Parathyroid adenoma (tissue), 2 donors: ENCODE data around the gene EXOC4.

Experiments
- H2AFZ ChIP-seq: fragments of 300-600 bp; sonication (generic); one replicate; pipeline ENCODE4 v1.7.0; 2017; ENCODE audit warnings: antibody characterized with exemption, mild to moderate bottlenecking
- H3K27ac ChIP-seq: fragments of 300-600 bp; sonication (generic); one replicate; pipeline ENCODE4 v1.7.0; 2017
- H3K27me3 ChIP-seq: fragments of 300-600 bp; sonication (generic); one replicate; pipeline ENCODE4 v1.7.0; 2017; ENCODE audit warnings: low read length; ENCODE audit not compliant: control insufficient read depth, insufficient read depth
- H3K36me3 ChIP-seq: fragments of 300-600 bp; sonication (generic); one replicate; pipeline ENCODE4 v1.7.0; 2017; ENCODE audit warnings: low read length; ENCODE audit not compliant: control insufficient read depth, insufficient read depth
- H3K4me1 ChIP-seq: fragments of 300-600 bp; sonication (generic); one replicate; pipeline ENCODE4 v1.7.0; 2017; ENCODE audit warnings: control low read depth
- H3K4me2 ChIP-seq: fragments of 300-600 bp; sonication (generic); one replicate; pipeline ENCODE4 v1.7.0; 2017; ENCODE audit warnings: low read length
- H3K4me3 ChIP-seq: fragments of 300-600 bp; sonication (generic); one replicate; pipeline ENCODE4 v1.7.0; 2017; ENCODE audit warnings: low read depth, low read length
- H3K79me2 ChIP-seq: fragments of 300-600 bp; sonication (generic); one replicate; pipeline ENCODE4 v1.7.0; 2017; ENCODE audit warnings: control low read depth
- H3K9ac ChIP-seq: fragments of 300-600 bp; sonication (generic); one replicate; pipeline ENCODE4 v1.7.0; 2017; ENCODE audit warnings: mild to moderate bottlenecking
- H3K9me3 ChIP-seq: fragments of 300-600 bp; sonication (generic); one replicate; pipeline ENCODE4 v1.7.0; 2017; ENCODE audit warnings: low read length; ENCODE audit not compliant: control insufficient read depth
- CTCF ChIP-seq: fragments of 300-600 bp; sonication (generic); IDR thresholded peaks from one replicate; pipeline ENCODE4 v1.7.0; 2017; ENCODE audit warnings: antibody characterized with exemption, mild to moderate bottlenecking
- donor health status: primary hyperparathyroidism.

Gene EXOC4

GRCh38 chr7:133699386-133699785 lies 446.5 kb downstream of the EXOC4 start:
- Histone ChIP-seq H2AFZ (no peak overlapping the region), H3K79me2 (no peaks in the 10 kb centered on the region), H3K4me2 (no peak overlapping the region), H3K9ac (no peak overlapping the region), H3K36me3 (no peaks in the 10 kb centered on the region), H3K9me3 (no peaks in the 10 kb centered on the region), H3K27ac (no peak overlapping the region), H3K4me3 (no peak overlapping the region), H3K4me1 (no peaks in the 10 kb centered on the region), H3K27me3 (no peaks in the 10 kb centered on the region)
- TF ChIP-seq CTCF, result no peak

GRCh38 chr7:133702078-133702477 lies 449.2 kb downstream of the EXOC4 start:
- no peaks in the 10 kb centered on the region for H3K9me3 ChIP-seq
- no peaks in the 10 kb centered on the region for H3K27me3 ChIP-seq
- no peak overlapping the region for H3K4me3 ChIP-seq
- H3K4me1 ChIP-seq, result no peaks in the 10 kb centered on the region
- no peak for TF ChIP-seq CTCF
- no peaks in the 10 kb centered on the region for H3K36me3 ChIP-seq
- no peak overlapping the region for H3K27ac ChIP-seq
- H3K79me2 ChIP-seq, result no peaks in the 10 kb centered on the region
- H2AFZ ChIP-seq, result no peak overlapping the region
- H3K4me2 ChIP-seq, result no peak overlapping the region
- H3K9ac ChIP-seq, result no peak overlapping the region

GRCh38 chr7:133702960-133703359 lies 450.1 kb downstream of the EXOC4 start:
- Histone ChIP-seq H3K27me3 (no peaks in the 10 kb centered on the region), H3K4me3 (no peak overlapping the region), H3K9ac (no peak overlapping the region), H3K79me2 (no peaks in the 10 kb centered on the region), H2AFZ (no peak overlapping the region), H3K9me3 (no peaks in the 10 kb centered on the region), H3K4me2 (no peak overlapping the region), H3K27ac (no peak overlapping the region), H3K36me3 (no peaks in the 10 kb centered on the region), H3K4me1 (no peaks in the 10 kb centered on the region)
- no peak for TF ChIP-seq CTCF

GRCh38 chr7:133703547-133703946 lies 450.7 kb downstream of the EXOC4 start:
- no peaks in the 10 kb centered on the region for H3K79me2 ChIP-seq
- H3K27me3 ChIP-seq, result no peaks in the 10 kb centered on the region
- H3K27ac ChIP-seq, result no peak overlapping the region

More at GRCh38 chr7:133703547-133703946, 450.7 kb downstream of the EXOC4 start:
- H3K4me1 ChIP-seq, result no peaks in the 10 kb centered on the region
- H3K9me3 ChIP-seq, result no peaks in the 10 kb centered on the region
- no peak overlapping the region for H3K4me3 ChIP-seq
- H3K4me2 ChIP-seq, result no peak overlapping the region
- no peak for TF ChIP-seq CTCF
- no peak overlapping the region for H2AFZ ChIP-seq
- no peak overlapping the region for H3K9ac ChIP-seq
- no peaks in the 10 kb centered on the region for H3K36me3 ChIP-seq
